ENCODE results near the gene DYDC2.
"Not testable (repeated sequence)": the region's sequence is repeated elsewhere in the genome, so short reads cannot be mapped to it uniquely, and the experiment has no call there.

The DYDC2 gene

GRCh38 chr10:80324086-80324485 lies 32.5 kb upstream of the DYDC2 start:
- Histone ChIP-seq H3K4me1 (ENCODE audit: control insufficient read depth, insufficient read depth, low read length) (peaks cover 7% of the 10 kb centered on the region), H3K27ac (ENCODE audit: low read depth, low read length) (no peak overlapping the region)

DNA sequence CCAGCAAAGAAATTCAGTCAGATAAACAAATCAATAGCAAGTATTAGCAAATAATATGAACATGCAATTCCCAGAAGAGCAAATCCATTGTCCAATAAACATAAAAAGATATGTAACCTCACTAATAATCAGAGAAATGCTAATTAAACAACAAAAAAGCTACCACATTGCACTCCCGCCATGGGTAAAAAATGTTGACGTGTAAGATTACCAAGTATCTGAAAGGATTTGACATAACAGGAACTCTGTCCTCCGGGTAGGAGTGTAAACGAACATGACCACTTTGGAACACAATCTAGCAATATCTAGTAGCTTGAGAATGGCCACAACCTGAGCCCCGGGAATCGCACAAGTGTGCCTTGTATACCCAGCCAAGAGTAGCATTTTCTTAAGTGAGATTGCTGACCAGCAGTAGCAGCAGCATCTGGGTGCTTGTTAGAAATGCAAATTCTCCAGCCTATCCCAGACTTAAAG lies 31.7 kb upstream of the DYDC2 start:
- Histone ChIP-seq H3K36me3 (ENCODE audit: control insufficient read depth, insufficient read depth, low read length) (no peaks in the 10 kb centered on the region), H3K9me3 (ENCODE audit: control insufficient read depth, insufficient read depth, low read length) (no peaks in the 10 kb centered on the region), H3K27me3 (ENCODE audit: control insufficient read depth, insufficient read depth, low read length) (no peaks in the 10 kb centered on the region), H3K27ac (ENCODE audit: low read depth, low read length) (no peak overlapping the region), H3K9ac (ENCODE audit: low read depth, low read length) (no peak overlapping the region), H3K4me3 (ENCODE audit: low read depth, low read length) (no peak overlapping the region), H3K4me1 (ENCODE audit: control insufficient read depth, insufficient read depth, low read length) (peaks cover 7% of the 10 kb centered on the region)

More at GRCh38 chr10:80324086-80324485, 32.5 kb upstream of the DYDC2 start:
- H3K36me3 ChIP-seq (ENCODE audit: control insufficient read depth, insufficient read depth, low read length): no peaks in the 10 kb centered on the region
- H3K9ac ChIP-seq (ENCODE audit: low read depth, low read length): no peak overlapping the region
- H3K9me3 ChIP-seq (ENCODE audit: control insufficient read depth, insufficient read depth, low read length): no peaks in the 10 kb centered on the region
- no peak overlapping the region for H3K4me3 ChIP-seq (ENCODE audit: low read depth, low read length)
- no peaks in the 10 kb centered on the region for H3K27me3 ChIP-seq (ENCODE audit: control insufficient read depth, insufficient read depth, low read length)

DNA sequence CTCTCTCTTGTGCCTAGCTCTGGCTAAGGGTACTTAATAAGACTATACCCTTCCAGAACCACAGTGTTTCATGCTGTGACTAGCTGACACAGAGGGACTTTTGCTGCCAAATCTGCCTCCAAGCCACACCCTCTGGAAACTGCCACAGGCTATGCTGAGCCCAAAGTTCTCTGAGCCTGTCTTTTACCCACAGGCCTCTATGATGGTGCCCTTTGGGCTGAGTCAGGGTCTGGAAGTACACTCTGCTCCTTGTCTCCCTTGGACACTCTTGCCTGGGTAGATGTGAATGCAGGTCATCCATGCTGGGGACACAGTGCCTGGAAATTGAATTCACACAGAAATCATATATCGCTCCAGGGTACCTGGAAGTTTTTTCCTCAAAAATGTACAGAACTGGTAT lies 22.6 kb upstream of the DYDC2 start:
- Histone ChIP-seq H3K36me3 (ENCODE audit: control insufficient read depth, insufficient read depth, low read length) (no peaks in the 10 kb centered on the region), H3K27me3 (ENCODE audit: control insufficient read depth, insufficient read depth, low read length) (no peaks in the 10 kb centered on the region), H3K9ac (ENCODE audit: low read depth, low read length) (no peak overlapping the region), H3K9me3 (ENCODE audit: control insufficient read depth, insufficient read depth, low read length) (no peaks in the 10 kb centered on the region), H3K27ac (ENCODE audit: low read depth, low read length) (no peak overlapping the region), H3K4me1 (ENCODE audit: control insufficient read depth, insufficient read depth, low read length) (no peaks in the 10 kb centered on the region), H3K4me3 (ENCODE audit: low read depth, low read length) (no peak overlapping the region)

DNA sequence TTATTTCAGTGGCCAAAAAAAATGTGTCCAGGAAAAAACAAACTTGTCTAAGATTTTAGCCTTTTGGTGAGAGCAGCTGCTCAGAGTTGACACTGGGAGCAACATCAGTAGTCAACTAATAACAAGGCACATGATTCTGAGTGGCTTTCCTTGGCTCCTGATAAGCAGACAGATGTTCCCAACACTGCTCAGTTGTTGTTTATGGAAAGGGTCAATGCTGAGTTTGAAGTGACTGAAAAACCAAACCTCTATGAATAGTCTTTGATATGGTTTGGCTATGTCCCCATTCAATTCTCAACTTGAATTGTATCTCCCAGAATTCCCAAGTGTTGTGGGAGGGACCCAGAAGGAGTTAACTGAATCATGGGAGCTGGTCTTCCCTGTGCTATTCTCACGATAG lies 12.3 kb upstream of the DYDC2 start:
- no peak overlapping the region for H3K9ac ChIP-seq (ENCODE audit: low read depth, low read length)
- H3K4me3 ChIP-seq (ENCODE audit: low read depth, low read length): no peak overlapping the region
- no peaks in the 10 kb centered on the region for H3K4me1 ChIP-seq (ENCODE audit: control insufficient read depth, insufficient read depth, low read length)
- no peaks in the 10 kb centered on the region for H3K36me3 ChIP-seq (ENCODE audit: control insufficient read depth, insufficient read depth, low read length)
- H3K27ac ChIP-seq (ENCODE audit: low read depth, low read length): no peak overlapping the region
- no peaks in the 10 kb centered on the region for H3K27me3 ChIP-seq (ENCODE audit: control insufficient read depth, insufficient read depth, low read length)
- H3K9me3 ChIP-seq (ENCODE audit: control insufficient read depth, insufficient read depth, low read length): no peaks in the 10 kb centered on the region

DNA sequence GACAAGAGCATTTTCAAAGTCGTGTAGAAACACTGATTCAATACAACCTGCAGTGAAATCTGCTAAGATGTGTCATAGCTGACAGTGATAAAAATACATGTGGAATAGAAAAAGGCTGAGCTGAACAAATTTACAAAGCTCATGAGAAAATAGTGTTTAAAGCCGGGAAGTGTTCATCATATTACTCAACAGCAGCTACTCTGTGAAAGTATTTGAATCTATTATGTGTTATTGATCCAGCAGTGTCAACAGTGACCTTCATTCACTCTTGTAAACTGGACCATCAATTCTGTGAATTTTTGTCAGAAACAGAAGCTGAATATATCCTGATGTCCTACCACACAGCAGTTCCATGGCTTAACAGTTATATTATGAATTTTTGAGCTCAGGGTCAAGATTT lies 11.7 kb upstream of the DYDC2 start:
- no peaks in the 10 kb centered on the region for H3K36me3 ChIP-seq (ENCODE audit: control insufficient read depth, insufficient read depth, low read length)
- no peaks in the 10 kb centered on the region for H3K9me3 ChIP-seq (ENCODE audit: control insufficient read depth, insufficient read depth, low read length)
- H3K4me3 ChIP-seq (ENCODE audit: low read depth, low read length): no peak overlapping the region
- H3K27me3 ChIP-seq (ENCODE audit: control insufficient read depth, insufficient read depth, low read length): no peaks in the 10 kb centered on the region
- no peak overlapping the region for H3K9ac ChIP-seq (ENCODE audit: low read depth, low read length)
- H3K4me1 ChIP-seq (ENCODE audit: control insufficient read depth, insufficient read depth, low read length): no peaks in the 10 kb centered on the region
- no peak overlapping the region for H3K27ac ChIP-seq (ENCODE audit: low read depth, low read length)

GRCh38 chr10:80350251-80350650 lies 6.3 kb upstream of the DYDC2 start:
- H3K9ac ChIP-seq (ENCODE audit: low read depth, low read length): no peak overlapping the region
- no peak overlapping the region for H3K4me3 ChIP-seq (ENCODE audit: low read depth, low read length)
- no peaks in the 10 kb centered on the region for H3K9me3 ChIP-seq (ENCODE audit: control insufficient read depth, insufficient read depth, low read length)
- H3K4me1 ChIP-seq (ENCODE audit: control insufficient read depth, insufficient read depth, low read length): no peaks in the 10 kb centered on the region
- no peaks in the 10 kb centered on the region for H3K36me3 ChIP-seq (ENCODE audit: control insufficient read depth, insufficient read depth, low read length)
- peaks cover 4% of the 10 kb centered on the region; the same call in 1 of the 2 replicates for H3K27me3 ChIP-seq (ENCODE audit: control insufficient read depth, insufficient read depth, low read length)
- H3K27ac ChIP-seq (ENCODE audit: low read depth, low read length): no peak overlapping the region

DNA sequence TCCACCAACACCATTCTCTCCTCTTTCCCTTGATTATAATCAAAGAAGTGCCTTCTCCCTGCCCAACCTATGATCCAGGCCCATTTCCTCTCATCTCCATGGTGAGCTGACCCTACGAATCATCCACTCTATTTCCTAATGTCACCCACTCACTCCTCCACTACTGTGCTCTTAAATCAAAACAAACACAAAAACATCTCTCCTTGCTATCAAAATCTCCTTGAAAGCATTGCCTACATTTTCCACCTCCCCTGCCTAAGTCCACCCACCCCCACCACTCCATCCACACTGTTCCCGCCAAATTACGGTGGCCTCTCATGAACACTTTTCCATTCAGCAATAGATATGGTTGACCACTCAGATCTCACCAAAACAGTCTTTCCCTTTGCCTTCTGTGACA lies 5.4 kb upstream of the DYDC2 start:
- H3K4me1 ChIP-seq (ENCODE audit: control insufficient read depth, insufficient read depth, low read length): no peaks in the 10 kb centered on the region
- H3K27ac ChIP-seq (ENCODE audit: low read depth, low read length): no peak overlapping the region
- H3K27me3 ChIP-seq (ENCODE audit: control insufficient read depth, insufficient read depth, low read length): peaks cover 14% of the 10 kb centered on the region
- H3K4me3 ChIP-seq (ENCODE audit: low read depth, low read length): no peak overlapping the region
- H3K36me3 ChIP-seq (ENCODE audit: control insufficient read depth, insufficient read depth, low read length): no peaks in the 10 kb centered on the region
- no peak overlapping the region for H3K9ac ChIP-seq (ENCODE audit: low read depth, low read length)
- H3K9me3 ChIP-seq (ENCODE audit: control insufficient read depth, insufficient read depth, low read length): no peaks in the 10 kb centered on the region

DNA sequence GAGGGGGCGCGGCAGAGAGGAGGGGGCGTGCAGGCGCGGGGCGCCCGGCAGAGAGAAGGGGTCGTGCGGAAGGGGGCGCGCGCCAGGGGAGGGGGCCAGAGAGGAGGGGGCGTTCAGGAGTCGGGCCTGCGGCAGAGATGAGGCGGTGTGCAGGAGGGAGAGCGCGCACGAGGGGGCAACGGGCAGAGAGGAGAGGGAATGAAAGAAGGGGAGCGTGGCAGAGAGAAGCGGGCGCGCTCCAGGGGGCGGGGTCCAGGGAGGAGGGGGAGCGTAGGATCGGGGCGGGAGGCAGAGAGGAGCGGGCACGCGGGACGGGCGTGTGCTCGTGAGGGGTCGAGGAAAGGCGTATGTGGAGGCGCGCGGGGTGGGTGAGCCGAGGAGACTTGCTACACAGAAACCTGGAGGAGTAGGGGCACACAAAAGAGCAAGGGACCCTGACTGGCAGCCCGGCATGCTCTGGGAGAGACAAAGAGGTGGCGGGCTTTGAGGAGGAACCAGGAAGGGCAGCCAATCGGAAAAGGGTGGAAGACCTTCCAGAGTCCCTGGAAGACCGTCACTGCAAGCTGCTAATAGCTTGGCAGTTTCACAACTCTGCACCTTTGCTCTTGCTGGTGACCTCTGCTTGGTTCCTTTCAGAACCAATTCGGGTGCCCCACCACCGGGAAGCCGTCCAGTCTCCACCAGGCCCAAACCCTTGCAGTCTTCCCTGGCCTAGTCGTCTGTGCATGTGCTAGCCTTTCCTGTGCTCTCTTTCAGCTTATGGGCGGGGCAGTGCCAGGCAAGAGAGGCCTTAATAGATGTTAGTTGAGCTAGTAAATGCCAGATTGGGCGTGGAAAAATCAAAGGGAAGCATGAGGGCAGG lies 639 bp downstream of the DYDC2 start:
- peaks cover 22% of the 10 kb centered on the region for H3K27me3 ChIP-seq (ENCODE audit: control insufficient read depth, insufficient read depth, low read length)
- H3K36me3 ChIP-seq (ENCODE audit: control insufficient read depth, insufficient read depth, low read length): no peaks in the 10 kb centered on the region
- H3K4me3 ChIP-seq (ENCODE audit: low read depth, low read length): peak overlapping the region; percentile 58
- H3K4me1 ChIP-seq (ENCODE audit: control insufficient read depth, insufficient read depth, low read length): peaks cover 6% of the 10 kb centered on the region
- no peaks in the 10 kb centered on the region for H3K9me3 ChIP-seq (ENCODE audit: control insufficient read depth, insufficient read depth, low read length)
- H3K9ac ChIP-seq (ENCODE audit: low read depth, low read length): peak overlapping the region; percentile 56
- H3K27ac ChIP-seq (ENCODE audit: low read depth, low read length): no peak overlapping the region

- Histone ChIP-seq H3K36me3 (ENCODE audit: control insufficient read depth, insufficient read depth, low read length) (no peaks in the 10 kb centered on the region), H3K4me3 (ENCODE audit: low read depth, low read length) (peak overlapping the region; percentile 58; the same call in 1 of the 2 replicates), H3K27ac (ENCODE audit: low read depth, low read length) (no peak overlapping the region), H3K27me3 (ENCODE audit: control insufficient read depth, insufficient read depth, low read length) (peaks cover 22% of the 10 kb centered on the region), H3K9ac (ENCODE audit: low read depth, low read length) (peak overlapping the region; percentile 56; the same call in 1 of the 2 replicates), H3K4me1 (ENCODE audit: control insufficient read depth, insufficient read depth, low read length) (peaks cover 6% of the 10 kb centered on the region), H3K9me3 (ENCODE audit: control insufficient read depth, insufficient read depth, low read length) (no peaks in the 10 kb centered on the region)
Measured at GRCh38 chr10:80357851-80358125, 1.2 kb downstream of the DYDC2 start.

DNA sequence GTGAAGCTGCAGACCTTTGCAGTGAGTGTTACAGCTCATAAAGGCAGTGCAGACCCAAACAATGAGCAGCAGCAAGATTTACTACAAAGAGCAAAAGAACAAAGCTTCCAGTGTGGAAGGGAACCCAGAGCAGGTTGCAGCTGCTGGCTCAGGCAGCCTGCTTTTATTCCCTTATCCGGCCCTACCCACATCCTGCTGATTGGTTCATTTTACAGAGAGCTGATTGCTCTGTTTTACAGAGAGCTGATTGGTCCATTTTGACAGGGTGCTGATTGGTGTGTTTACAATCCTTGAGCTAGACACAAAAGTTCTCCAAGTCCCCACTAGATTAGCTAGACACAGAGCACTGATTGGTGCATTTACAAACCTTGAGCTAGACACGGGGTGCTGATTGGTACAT lies 2.3 kb downstream of the DYDC2 start:
- not testable (repeated sequence) for H3K4me1 ChIP-seq (ENCODE audit: control insufficient read depth, insufficient read depth, low read length); H3K27ac ChIP-seq (ENCODE audit: low read depth, low read length); H3K9ac ChIP-seq (ENCODE audit: low read depth, low read length); H3K36me3 ChIP-seq (ENCODE audit: control insufficient read depth, insufficient read depth, low read length); H3K4me3 ChIP-seq (ENCODE audit: low read depth, low read length); H3K9me3 ChIP-seq (ENCODE audit: control insufficient read depth, insufficient read depth, low read length)
- peaks cover 22% of the 10 kb centered on the region for H3K27me3 ChIP-seq (ENCODE audit: control insufficient read depth, insufficient read depth, low read length)

DNA sequence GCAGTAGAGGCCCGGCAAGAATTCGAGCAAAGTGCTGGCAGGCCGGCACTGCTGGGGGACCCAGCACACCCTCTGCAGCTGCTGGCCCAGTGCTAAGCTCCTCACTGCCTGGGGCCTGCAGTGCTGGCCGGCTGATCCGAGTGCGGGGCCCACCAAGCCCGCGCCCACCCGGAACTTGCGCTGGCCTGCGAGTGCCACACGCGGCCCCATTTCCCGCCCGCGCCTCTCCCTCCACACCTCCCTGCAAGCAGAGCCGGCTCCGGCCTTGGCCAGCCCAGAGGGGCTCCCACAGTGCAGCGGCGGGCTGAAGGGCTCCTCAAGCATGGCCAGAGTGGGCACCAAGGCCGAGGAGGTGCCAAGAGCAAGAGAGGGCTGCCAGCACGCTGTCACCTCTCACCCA lies 3.1 kb downstream of the DYDC2 start:
- H3K9me3 ChIP-seq (ENCODE audit: control insufficient read depth, insufficient read depth, low read length): no peaks in the 10 kb centered on the region
- peaks cover 6% of the 10 kb centered on the region for H3K4me1 ChIP-seq (ENCODE audit: control insufficient read depth, insufficient read depth, low read length)
- no peak overlapping the region for H3K27ac ChIP-seq (ENCODE audit: low read depth, low read length)
- H3K36me3 ChIP-seq (ENCODE audit: control insufficient read depth, insufficient read depth, low read length): no peaks in the 10 kb centered on the region
- H3K27me3 ChIP-seq (ENCODE audit: control insufficient read depth, insufficient read depth, low read length): peaks cover 22% of the 10 kb centered on the region
- H3K9ac ChIP-seq (ENCODE audit: low read depth, low read length): no peak overlapping the region
- no peak overlapping the region for H3K4me3 ChIP-seq (ENCODE audit: low read depth, low read length)
